ENCODE measurements around the gene FNDC1. TPM values are rescaled to one million over a fixed set of nuclear protein-coding genes. Genes with fewer than 3 reads are reported as not detected.
A peak's percentile ranks its signal among the peaks of the same experiment; 100 is the strongest.

Gene FNDC1
- total RNA-seq, 1 donor = 24.2 TPM

GRCh38 chr6:159134701-159135364 lies 34.4 kb upstream of the FNDC1 start:
- H4K20me1 ChIP-seq (ENCODE audit: insufficient read depth, low read length) = no peaks in the 10 kb centered on the region
- no peaks in the 10 kb centered on the region for H3K4me1 ChIP-seq (ENCODE audit: insufficient read depth, low read length)
- H3K79me2 ChIP-seq (ENCODE audit: insufficient read depth, low read length) = no peaks in the 10 kb centered on the region
- no peak overlapping the region for H3K27ac ChIP-seq (ENCODE audit: low read depth, low read length)
- TF ChIP-seq, protein P1, sequence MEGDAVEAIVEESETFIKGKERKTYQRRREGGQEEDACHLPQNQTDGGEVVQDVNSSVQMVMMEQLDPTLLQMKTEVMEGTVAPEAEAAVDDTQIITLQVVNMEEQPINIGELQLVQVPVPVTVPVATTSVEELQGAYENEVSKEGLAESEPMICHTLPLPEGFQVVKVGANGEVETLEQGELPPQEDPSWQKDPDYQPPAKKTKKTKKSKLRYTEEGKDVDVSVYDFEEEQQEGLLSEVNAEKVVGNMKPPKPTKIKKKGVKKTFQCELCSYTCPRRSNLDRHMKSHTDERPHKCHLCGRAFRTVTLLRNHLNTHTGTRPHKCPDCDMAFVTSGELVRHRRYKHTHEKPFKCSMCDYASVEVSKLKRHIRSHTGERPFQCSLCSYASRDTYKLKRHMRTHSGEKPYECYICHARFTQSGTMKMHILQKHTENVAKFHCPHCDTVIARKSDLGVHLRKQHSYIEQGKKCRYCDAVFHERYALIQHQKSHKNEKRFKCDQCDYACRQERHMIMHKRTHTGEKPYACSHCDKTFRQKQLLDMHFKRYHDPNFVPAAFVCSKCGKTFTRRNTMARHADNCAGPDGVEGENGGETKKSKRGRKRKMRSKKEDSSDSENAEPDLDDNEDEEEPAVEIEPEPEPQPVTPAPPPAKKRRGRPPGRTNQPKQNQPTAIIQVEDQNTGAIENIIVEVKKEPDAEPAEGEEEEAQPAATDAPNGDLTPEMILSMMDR (IDR thresholded peaks at IDR 0.05; ENCODE audit: extremely low read depth, low read depth, low read length) = peak; percentile 98
- H3K27me3 ChIP-seq (ENCODE audit: insufficient read depth, low read length) = peaks cover 35% of the 10 kb centered on the region
- DNase-seq (ENCODE audit: insufficient read length, low spot score, missing footprints) = peak; percentile 68
- H3K9me3 ChIP-seq (ENCODE audit: low read depth, low read length) = no peaks in the 10 kb centered on the region
- H3K4me3 ChIP-seq (ENCODE audit: insufficient read depth, low read length) = no peak overlapping the region
- H2AFZ ChIP-seq (ENCODE audit: low read length) = no peak overlapping the region
- no peak overlapping the region for H3K4me2 ChIP-seq (ENCODE audit: insufficient read depth, low read length)
- H3K36me3 ChIP-seq (ENCODE audit: insufficient read depth, low read length) = no peaks in the 10 kb centered on the region

DNA sequence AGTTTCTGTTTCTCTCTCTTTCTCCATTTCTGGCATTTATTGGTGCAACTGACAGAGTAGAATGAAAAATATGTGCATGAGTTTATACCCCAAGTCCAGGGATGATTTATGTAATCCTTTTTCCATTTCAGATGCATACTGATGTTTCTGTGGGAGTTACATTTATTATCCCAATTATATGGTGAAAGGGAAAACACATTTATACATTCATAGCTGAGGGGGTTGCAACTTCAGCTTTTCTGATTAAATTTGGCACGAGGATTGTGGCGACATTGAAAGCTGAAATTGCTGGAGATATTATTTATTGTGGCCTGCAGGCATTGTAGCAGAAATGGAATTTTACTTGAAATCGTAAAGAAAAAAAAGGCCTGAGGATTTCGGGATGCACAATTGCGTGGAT lies 31.5 kb upstream of the FNDC1 start:
- no peak overlapping the region for H3K27ac ChIP-seq (ENCODE audit: low read depth, low read length)
- H3K4me2 ChIP-seq (ENCODE audit: insufficient read depth, low read length) = no peak overlapping the region
- peaks cover 30% of the 10 kb centered on the region for H3K27me3 ChIP-seq (ENCODE audit: insufficient read depth, low read length)
- H2AFZ ChIP-seq (ENCODE audit: low read length) = no peak overlapping the region
- H4K20me1 ChIP-seq (ENCODE audit: insufficient read depth, low read length) = no peaks in the 10 kb centered on the region
- H3K36me3 ChIP-seq (ENCODE audit: insufficient read depth, low read length) = no peaks in the 10 kb centered on the region
- no peak overlapping the region for H3K4me3 ChIP-seq (ENCODE audit: insufficient read depth, low read length)
- H3K79me2 ChIP-seq (ENCODE audit: insufficient read depth, low read length) = no peaks in the 10 kb centered on the region
- H3K4me1 ChIP-seq (ENCODE audit: insufficient read depth, low read length) = no peaks in the 10 kb centered on the region
- TF ChIP-seq, protein P1 (IDR thresholded peaks at IDR 0.05; ENCODE audit: extremely low read depth, low read depth, low read length) = no peak
- no peaks in the 10 kb centered on the region for H3K9me3 ChIP-seq (ENCODE audit: low read depth, low read length)
- no peak for DNase-seq (ENCODE audit: insufficient read length, low spot score, missing footprints)

DNA sequence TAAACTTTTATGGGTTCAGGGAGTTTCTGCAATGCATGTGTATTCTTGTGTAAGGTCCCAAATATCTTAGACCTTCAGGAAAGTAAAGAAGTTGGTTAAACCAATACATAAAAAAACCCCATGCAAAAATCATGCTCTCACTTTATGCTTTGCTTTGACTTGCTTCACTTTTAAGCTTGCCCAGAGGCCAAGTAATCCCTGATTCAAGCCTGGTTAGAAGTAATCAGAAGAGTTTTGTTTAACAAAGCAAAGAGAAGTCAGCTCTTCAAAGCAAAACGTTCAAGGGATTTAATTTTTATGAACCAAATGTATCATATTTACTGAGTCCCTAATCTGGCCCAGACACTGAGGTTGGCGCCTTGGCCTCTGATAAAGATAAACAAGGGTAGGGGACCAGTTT lies 26.7 kb upstream of the FNDC1 start:
- DNase-seq (ENCODE audit: insufficient read length, low spot score, missing footprints) = no peak
- no peak overlapping the region for H2AFZ ChIP-seq (ENCODE audit: low read length)
- H3K27me3 ChIP-seq (ENCODE audit: insufficient read depth, low read length) = peaks cover 22% of the 10 kb centered on the region
- H3K36me3 ChIP-seq (ENCODE audit: insufficient read depth, low read length) = no peaks in the 10 kb centered on the region
- no peaks in the 10 kb centered on the region for H3K79me2 ChIP-seq (ENCODE audit: insufficient read depth, low read length)
- no peak overlapping the region for H3K4me2 ChIP-seq (ENCODE audit: insufficient read depth, low read length)
- H3K4me3 ChIP-seq (ENCODE audit: insufficient read depth, low read length) = no peak overlapping the region
- TF ChIP-seq, protein P1 (IDR thresholded peaks at IDR 0.05; ENCODE audit: extremely low read depth, low read depth, low read length) = no peak
- H3K27ac ChIP-seq (ENCODE audit: low read depth, low read length) = no peak overlapping the region
- no peaks in the 10 kb centered on the region for H3K4me1 ChIP-seq (ENCODE audit: insufficient read depth, low read length)
- H4K20me1 ChIP-seq (ENCODE audit: insufficient read depth, low read length) = no peaks in the 10 kb centered on the region
- H3K9me3 ChIP-seq (ENCODE audit: low read depth, low read length) = no peaks in the 10 kb centered on the region

DNA sequence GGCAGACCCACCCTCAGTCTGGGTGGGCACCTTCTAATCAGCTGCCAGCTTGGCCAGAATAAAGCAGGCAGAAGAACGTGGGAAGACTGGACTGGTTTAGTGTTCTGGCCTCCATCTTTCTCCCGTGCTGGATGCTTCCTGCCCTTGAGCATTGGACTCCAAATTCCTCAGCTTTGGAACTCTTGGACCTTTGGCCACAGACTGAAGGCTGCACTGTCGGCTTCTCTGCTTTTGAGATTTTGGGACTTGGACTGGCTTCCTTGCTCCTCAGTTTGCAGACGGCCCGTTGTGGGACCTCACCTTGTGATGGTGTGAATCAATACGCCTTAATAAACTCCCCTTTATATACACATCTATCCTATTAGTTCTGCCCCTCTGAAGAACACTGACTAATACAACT lies 20.6 kb upstream of the FNDC1 start:
- Histone ChIP-seq H3K4me2 (ENCODE audit: insufficient read depth, low read length) (no peak overlapping the region), H3K4me3 (ENCODE audit: insufficient read depth, low read length) (no peak overlapping the region), H3K27ac (ENCODE audit: low read depth, low read length) (no peak overlapping the region), H2AFZ (ENCODE audit: low read length) (no peak overlapping the region), H3K36me3 (ENCODE audit: insufficient read depth, low read length) (no peaks in the 10 kb centered on the region), H3K4me1 (ENCODE audit: insufficient read depth, low read length) (no peaks in the 10 kb centered on the region), H3K27me3 (ENCODE audit: insufficient read depth, low read length) (peaks cover 14% of the 10 kb centered on the region), H3K79me2 (ENCODE audit: insufficient read depth, low read length) (no peaks in the 10 kb centered on the region), H4K20me1 (ENCODE audit: insufficient read depth, low read length) (no peaks in the 10 kb centered on the region), H3K9me3 (ENCODE audit: low read depth, low read length) (no peaks in the 10 kb centered on the region)
- no peak for DNase-seq (ENCODE audit: insufficient read length, low spot score, missing footprints)
- TF ChIP-seq, protein P1 (IDR thresholded peaks at IDR 0.05; ENCODE audit: extremely low read depth, low read depth, low read length) = no peak
